GM23338 (cell line): ENCODE results near the gene SYT2. TPM values are rescaled to one million over a fixed set of nuclear protein-coding genes. Genes with fewer than 3 reads are reported as not detected.

Experiments used
- ATAC-seq: fragments of 200-7000 bp; cut with Tn5 transposase; 3 replicates; pipeline ENCODE4 v1.9.1; 2020
- DNase-seq: peaks from one replicate; pipeline ENCODE4 v3.0.0-alpha.2; 2015; ENCODE audit warnings: low spot score
- H2AFZ ChIP-seq: fragments of 200-600 bp; sonication (generic); 2 replicates; pipeline ENCODE4 v1.8.0; 2016; ENCODE audit warnings: antibody characterized with exemption, mild to moderate bottlenecking, moderate library complexity
- H3F3A ChIP-seq: fragments of 200-600 bp; sonication (generic); replicated peaks from 2 replicates; pipeline ENCODE4 v1.8.0; 2017; ENCODE audit warnings: antibody characterized with exemption, mixed run types, low read depth
- H3K27ac ChIP-seq: fragments of 200-600 bp; sonication (generic); 2 replicates; pipeline ENCODE4 v1.6.1; 2016; ENCODE audit warnings: low read depth
- H3K27me3 ChIP-seq: fragments of 200-600 bp; sonication (generic); 2 replicates; pipeline ENCODE4 v1.8.0; 2016; ENCODE audit warnings: mild to moderate bottlenecking, mixed run types, moderate library complexity; ENCODE audit not compliant: insufficient read depth
- H3K36me3 ChIP-seq: fragments of 200-600 bp; sonication (generic); 2 replicates; pipeline ENCODE4 v1.8.0; 2016; ENCODE audit warnings: mild to moderate bottlenecking; ENCODE audit not compliant: insufficient read depth
- H3K4me1 ChIP-seq: fragments of 200-600 bp; sonication (generic); 2 replicates; pipeline ENCODE4 v1.8.0; 2016; ENCODE audit warnings: mild to moderate bottlenecking, moderate library complexity; ENCODE audit not compliant: insufficient read depth
- H3K4me2 ChIP-seq: fragments of 200-600 bp; sonication (generic); 2 replicates; pipeline ENCODE4 v1.7.1; 2017; ENCODE audit warnings: mixed run types
- H3K4me3 ChIP-seq: fragments of 200-600 bp; sonication (generic); 2 replicates; pipeline ENCODE4 v1.6.1; 2016; ENCODE audit warnings: mixed run types
- H3K79me2 ChIP-seq: fragments of 200-600 bp; sonication (generic); replicated peaks from 2 replicates; pipeline ENCODE4 v1.8.0; 2017; ENCODE audit warnings: mild to moderate bottlenecking; ENCODE audit not compliant: insufficient read depth
- H3K9me2 ChIP-seq: fragments of 200-600 bp; sonication (generic); 2 replicates; pipeline ENCODE4 v1.8.0; 2017; ENCODE audit not compliant: insufficient read depth
- H4K20me1 ChIP-seq: fragments of 200-600 bp; sonication (generic); replicated peaks from 2 replicates; pipeline ENCODE4 v1.8.0; 2017; ENCODE audit warnings: mild to moderate bottlenecking; ENCODE audit not compliant: insufficient read depth
- H3K27ac Mint-ChIP-seq: 2 replicates; pipeline ENCODE4 v1.8.0; 2020; ENCODE audit warnings: inconsistent platforms, mild to moderate bottlenecking, moderate library complexity, mixed read lengths
- H3K27me3 Mint-ChIP-seq: 3 replicates; pipeline ENCODE4 v1.8.0; 2022; ENCODE audit warnings: low read depth, mild to moderate bottlenecking, moderate library complexity, mixed read lengths, inconsistent platforms; ENCODE audit not compliant: insufficient read depth, poor library complexity
- H3K36me3 Mint-ChIP-seq: 3 replicates; pipeline ENCODE4 v1.8.0; 2021; ENCODE audit warnings: low read depth, mild to moderate bottlenecking, inconsistent platforms, moderate library complexity, mixed read lengths
- H3K4me1 Mint-ChIP-seq: 3 replicates; pipeline ENCODE4 v1.8.0; 2020; ENCODE audit warnings: mild to moderate bottlenecking, inconsistent platforms, mixed read lengths
- H3K4me3 Mint-ChIP-seq: 3 replicates; pipeline ENCODE4 v1.8.0; 2021; ENCODE audit warnings: moderate library complexity, mild to moderate bottlenecking, inconsistent platforms, mixed read lengths
- H3K9me3 Mint-ChIP-seq: 3 replicates; pipeline ENCODE4 v1.8.0; 2020; ENCODE audit warnings: moderate library complexity, mild to moderate bottlenecking, inconsistent platforms, mixed read lengths
- CREB1 ChIP-seq: fragments of 250-450 bp; sonication (Bioruptor Pico); IDR thresholded peaks from 2 replicates; pipeline ENCODE4 v1.5.0; 2020; ENCODE audit warnings: low read depth, mild to moderate bottlenecking, moderate library complexity
- CTCF ChIP-seq, 2 experiments: fragments of 200-600 bp in 1 of 2; sonication (generic) in 1 of 2; conservative IDR thresholded peaks; 2 replicates each; pipeline versions ENCODE4 v1.5.1 to v1.6.1; 2016 to 2017; ENCODE audit warnings: antibody characterized with exemption in 2 of 2, low read depth in 2 of 2, mild to moderate bottlenecking in 2 of 2, moderate library complexity in 1 of 2
- ETS1 ChIP-seq: IDR thresholded peaks from 2 replicates; pipeline ENCODE4 v1.6.1; 2016; ENCODE audit warnings: antibody characterized with exemption
- EZH2 ChIP-seq: fragments of 200-600 bp; sonication (generic); IDR thresholded peaks from one replicate; pipeline ENCODE4 v1.8.0; 2017; ENCODE audit warnings: antibody characterized with exemption, mild to moderate bottlenecking, low read depth; ENCODE audit not compliant: unreplicated experiment
- EZH2phosphoT487 ChIP-seq: fragments of 200-600 bp; sonication (generic); IDR thresholded peaks from one replicate; pipeline ENCODE4 v1.8.1; 2018; ENCODE audit warnings: antibody characterized with exemption; ENCODE audit not compliant: unreplicated experiment
- JUNB ChIP-seq: IDR thresholded peaks from one replicate; pipeline ENCODE4 v1.6.1; 2016; ENCODE audit warnings: antibody characterized with exemption; ENCODE audit not compliant: unreplicated experiment
- NANOG ChIP-seq: IDR thresholded peaks from 2 replicates; pipeline ENCODE4 v1.6.1; 2016; ENCODE audit warnings: antibody characterized with exemption, borderline replicate concordance
- POLR2AphosphoS5 ChIP-seq: IDR thresholded peaks from 2 replicates; pipeline ENCODE4 v1.6.1; 2016; ENCODE audit warnings: antibody characterized with exemption, low read depth
- REST ChIP-seq: IDR thresholded peaks from one replicate; pipeline ENCODE4 v1.6.1; 2018; ENCODE audit warnings: antibody characterized with exemption; ENCODE audit not compliant: unreplicated experiment
- STAT1 ChIP-seq: IDR thresholded peaks from one replicate; pipeline ENCODE4 v1.6.1; 2016; ENCODE audit warnings: antibody characterized with exemption; ENCODE audit not compliant: unreplicated experiment
- ZNF114 ChIP-seq: fragments of 250-450 bp; sonication (Bioruptor Pico); IDR thresholded peaks from 2 replicates; pipeline ENCODE4 v1.5.0; 2020; ENCODE audit warnings: mild to moderate bottlenecking, moderate library complexity
- ZNF331 ChIP-seq: fragments of 250-450 bp; sonication (Bioruptor Pico); IDR thresholded peaks from 2 replicates; pipeline ENCODE4 v1.5.0; 2020; ENCODE audit warnings: low read depth, mild to moderate bottlenecking, moderate library complexity
- ZNF462 ChIP-seq: fragments of 250-450 bp; sonication (Bioruptor Pico); IDR thresholded peaks from 2 replicates; pipeline ENCODE4 v1.5.0; 2020; ENCODE audit warnings: mild to moderate bottlenecking, moderate library complexity
- polyA plus RNA-seq: library from polyadenylated mRNA; unstranded; fragments of >200 nt; fragmentation: Nextera tagmentation; extraction: Ambion mirVana; gene quantifications from 2 replicates; pipeline ENCODE4 v1.2.1, GENCODE V29; 2016
- total RNA-seq: library from RNA; depleted of rRNA; stranded (reverse); fragments of >200 nt; shearing (Covaris generic); gene quantifications from 2 replicates; pipeline ENCODE4 v1.2.3, GENCODE V29; 2014

SYT2 gene
- total and polyA plus RNA-seq, 2 experiments from 2014 or later: 2.4 to 12.5 TPM

- no peaks in the 10 kb centered on the region for H3K79me2 ChIP-seq
- H3K9me3 Mint-ChIP-seq: no peaks in the 10 kb centered on the region
- peaks cover 53% of the 10 kb centered on the region for H3K36me3 Mint-ChIP-seq
Measured at GRCh38 chr1:202725526-202725925, 15.3 kb upstream of the SYT2 start.

More at GRCh38 chr1:202725526-202725925, 15.3 kb upstream of the SYT2 start:
- Histone ChIP-seq H3F3A (peaks cover 24% of the 10 kb centered on the region), H3K36me3 (peaks cover 48% of the 10 kb centered on the region), H2AFZ (no peak overlapping the region), H3K4me1 (no peaks in the 10 kb centered on the region), H3K4me3 (no peak overlapping the region), H3K4me2 (no peak overlapping the region), H4K20me1 (peaks cover 12% of the 10 kb centered on the region; the same call in 1 of the 2 replicates), H3K9me2 (no peaks in the 10 kb centered on the region), H3K27me3 (no peaks in the 10 kb centered on the region), H3K27ac (no peak overlapping the region)
- H3K27me3 Mint-ChIP-seq: peaks cover 14% of the 10 kb centered on the region
- TF ChIP-seq ZNF114 (CRISPR knock-in tag) (no peak), NANOG (no peak), ZNF462 (no peak), POLR2AphosphoS5 (no peak), REST (no peak), ETS1 (no peak), CREB1 (CRISPR knock-in tag) (no peak), ZNF331 (CRISPR knock-in tag) (no peak), EZH2phosphoT487 (no peak), EZH2 (no peak), CTCF (conservative IDR thresholded peaks at IDR 0.05; ENCODE audit: low read depth in 2 of 2) (no peak), STAT1 (no peak), JUNB (no peak)
- ATAC-seq (no peak), DNase-seq (no peak)
- no peaks in the 10 kb centered on the region for H3K4me1 Mint-ChIP-seq
- H3K4me3 Mint-ChIP-seq: no peak overlapping the region
- no peak overlapping the region for H3K27ac Mint-ChIP-seq
